GM06990 (cell line): Measurements from ENCODE around the gene AIFM3.

Experiments used
- DNase-seq: peaks from one replicate; pipeline ENCODE4 v3.0.0-alpha.2; 2011; ENCODE audit not compliant: insufficient read length; ENCODE audit errors: extremely low read depth
- H3K27me3 ChIP-seq: replicated peaks from 2 replicates; pipeline ENCODE4 v1.6.0; 2011; ENCODE audit warnings: low read length; ENCODE audit not compliant: control insufficient read depth, insufficient read depth
- H3K36me3 ChIP-seq: 2 replicates; pipeline ENCODE4 v1.5.1; 2011; ENCODE audit warnings: low read length; ENCODE audit not compliant: control insufficient read depth, insufficient read depth
- H3K4me3 ChIP-seq: replicated peaks from 2 replicates; pipeline ENCODE4 v1.5.1; 2011; ENCODE audit warnings: low read depth, mild to moderate bottlenecking, control low read depth, low read length
- CTCF ChIP-seq: IDR thresholded peaks from 2 replicates; pipeline ENCODE4 v1.5.1; 2011; ENCODE audit warnings: low read length, control low read depth, mild to moderate bottlenecking, inconsistent platforms; ENCODE audit not compliant: insufficient read depth, poor library complexity, severe bottlenecking

Gene AIFM3

GRCh38 chr22:21028277-21029251, 61.5 kb downstream of the AIFM3 start:
- no peak for DNase-seq
- Histone ChIP-seq H3K4me3 (no peak overlapping the region), H3K27me3 (no peaks in the 10 kb centered on the region; the same call in 1 of the 2 replicates), H3K36me3 (no peaks in the 10 kb centered on the region)
- no peak for TF ChIP-seq CTCF

GRCh38 chr22:21029486-21030025, 62.5 kb downstream of the AIFM3 start:
- Histone ChIP-seq H3K36me3 (no peaks in the 10 kb centered on the region), H3K27me3 (no peaks in the 10 kb centered on the region; the same call in 1 of the 2 replicates), H3K4me3 (no peak overlapping the region)
- DNase-seq, result no peak
- TF ChIP-seq CTCF, result no peak

GRCh38 chr22:21030032-21030431, 63.0 kb downstream of the AIFM3 start:
- DNase-seq, result no peak

More at GRCh38 chr22:21030032-21030431, 63.0 kb downstream of the AIFM3 start:
- TF ChIP-seq CTCF, result no peak
- Histone ChIP-seq H3K4me3 (no peak overlapping the region), H3K36me3 (no peaks in the 10 kb centered on the region), H3K27me3 (no peaks in the 10 kb centered on the region; the same call in 1 of the 2 replicates)
